DND-41 (cell line): ENCODE measurements around the gene ENTR1.

Source experiments
- EZH2 ChIP-seq: IDR thresholded peaks from 3 replicates; pipeline ENCODE4 v1.6.1; 2012; ENCODE audit warnings: borderline replicate concordance, low read depth, mild to moderate bottlenecking, moderate library complexity, low read length, inconsistent platforms; ENCODE audit not compliant: severe bottlenecking
- TF ChIP-seq, protein P1 (sequence below): IDR thresholded peaks from 2 replicates; pipeline ENCODE4 v1.5.1; 2012; ENCODE audit warnings: borderline replicate concordance, low read length, moderate library complexity, mild to moderate bottlenecking; ENCODE audit not compliant: poor library complexity, severe bottlenecking; ENCODE audit errors: extremely low read depth

DNA sequence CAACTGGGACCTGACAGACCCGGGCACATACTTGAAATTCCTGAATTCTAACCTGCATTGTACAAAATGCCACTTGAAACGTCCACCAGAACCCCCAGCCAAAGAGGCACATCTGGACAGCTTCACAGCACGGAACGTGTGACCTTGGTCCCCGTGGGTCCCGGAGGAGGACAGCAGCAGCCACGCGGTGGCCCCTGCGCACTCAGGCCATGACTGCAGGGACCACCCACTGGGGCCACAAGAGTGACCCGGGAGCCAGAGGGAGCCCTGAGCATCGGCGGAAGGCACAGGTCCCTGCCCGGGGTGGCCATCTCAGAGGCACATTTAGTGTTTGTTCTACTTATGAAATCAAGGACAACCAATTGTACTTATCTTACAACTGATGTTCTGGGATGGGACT, 8.3 kb downstream of the ENTR1 start:
- TF ChIP-seq, protein P1, sequence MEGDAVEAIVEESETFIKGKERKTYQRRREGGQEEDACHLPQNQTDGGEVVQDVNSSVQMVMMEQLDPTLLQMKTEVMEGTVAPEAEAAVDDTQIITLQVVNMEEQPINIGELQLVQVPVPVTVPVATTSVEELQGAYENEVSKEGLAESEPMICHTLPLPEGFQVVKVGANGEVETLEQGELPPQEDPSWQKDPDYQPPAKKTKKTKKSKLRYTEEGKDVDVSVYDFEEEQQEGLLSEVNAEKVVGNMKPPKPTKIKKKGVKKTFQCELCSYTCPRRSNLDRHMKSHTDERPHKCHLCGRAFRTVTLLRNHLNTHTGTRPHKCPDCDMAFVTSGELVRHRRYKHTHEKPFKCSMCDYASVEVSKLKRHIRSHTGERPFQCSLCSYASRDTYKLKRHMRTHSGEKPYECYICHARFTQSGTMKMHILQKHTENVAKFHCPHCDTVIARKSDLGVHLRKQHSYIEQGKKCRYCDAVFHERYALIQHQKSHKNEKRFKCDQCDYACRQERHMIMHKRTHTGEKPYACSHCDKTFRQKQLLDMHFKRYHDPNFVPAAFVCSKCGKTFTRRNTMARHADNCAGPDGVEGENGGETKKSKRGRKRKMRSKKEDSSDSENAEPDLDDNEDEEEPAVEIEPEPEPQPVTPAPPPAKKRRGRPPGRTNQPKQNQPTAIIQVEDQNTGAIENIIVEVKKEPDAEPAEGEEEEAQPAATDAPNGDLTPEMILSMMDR = no peak
- no peak for TF ChIP-seq EZH2
